COR-L47 (cell line): Measurements from ENCODE around the gene IGLL1.

ENCODE experiments used
- DNase-seq: peaks from one replicate; lab custom pipeline; 2025; lab: John Stamatoyannopoulos, UW

Gene IGLL1

GRCh38 chr22:23527971-23528740, 51.9 kb downstream of the IGLL1 start:
- no peak for DNase-seq

- no peak for DNase-seq
These were observed 53.3 kb downstream of the IGLL1 start for GRCh38 chr22:23526596-23527316.

- DNase-seq: no peak
These were observed 54.6 kb downstream of the IGLL1 start for GRCh38 chr22:23525510-23525909.

- no peak for DNase-seq
These were observed 55.9 kb downstream of the IGLL1 start for GRCh38 chr22:23524226-23524625.

GRCh38 chr22:23523713-23524112, 56.4 kb downstream of the IGLL1 start:
- DNase-seq: no peak
